ENCODE data around the gene PFKFB1. TPM values are rescaled to one million over a fixed set of nuclear protein-coding genes. Genes with fewer than 3 reads are reported as not detected.

The PFKFB1 gene
- polyA plus RNA-seq (2013, experiment 1 of 2), result 0.07 TPM
- 0.10 TPM for polyA plus RNA-seq (2013, experiment 2 of 2)

DNA sequence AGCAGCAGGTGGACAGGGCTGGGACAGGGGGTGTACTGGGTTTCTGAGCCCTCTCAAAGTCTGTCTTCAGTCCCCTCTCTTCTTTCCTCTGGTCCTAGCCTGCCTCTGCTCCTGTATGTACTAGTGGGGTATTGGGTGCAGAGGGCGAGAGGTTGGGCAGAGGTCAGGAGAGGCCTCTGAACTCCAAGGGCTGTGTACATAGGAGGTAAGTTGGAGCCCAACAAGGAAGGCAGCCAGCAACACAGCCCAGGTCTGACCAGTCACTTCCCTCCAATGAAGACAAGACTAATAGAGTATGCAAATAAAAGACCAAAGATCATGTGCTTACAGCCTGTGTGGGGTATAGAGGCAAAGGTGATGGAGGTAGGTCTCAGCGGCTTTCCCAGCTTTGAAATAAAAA, at the start of gene PFKFB1:
Gene PFKFB1 (minus strand): TSS at position 90 of the 400 bp plus-strand sequence. CDS start 181 bp downstream, outside the sequence.
- Histone ChIP-seq H3K14ac (ENCODE audit: low read length in 2 of 2) (no peak within 1 kb of the TSS), H2BK120ac (ENCODE audit: low read depth, low read length) (no peak within 1 kb of the TSS), H2BK15ac (ENCODE audit: low read depth, poor library complexity, severe bottlenecking) (no peak within 1 kb of the TSS), H4K91ac (ENCODE audit: low read length) (no peak within 1 kb of the TSS), H3K4me2 (ENCODE audit: low read length, poor library complexity, severe bottlenecking) (no peak within 1 kb of the TSS), H2BK5ac (ENCODE audit: low read depth, low read length, poor library complexity, severe bottlenecking) (no peak within 1 kb of the TSS), H3K4me1 (ENCODE audit: control insufficient read depth, insufficient read depth, low read depth, low read length) (no peaks in the 10 kb centered on the region), H3K9ac (ENCODE audit: low read length) (no peak within 1 kb of the TSS), H3K27me3 (ENCODE audit: control insufficient read depth in 1 of 2, insufficient read depth in 1 of 2, low read length in 2 of 2) (peaks cover 14 to 22% of the 10 kb centered on the region in 2 experiments), H3K36me3 (ENCODE audit: control insufficient read depth in 1 of 2, insufficient read depth in 2 of 2, low read depth in 1 of 2, low read length in 2 of 2) (no peaks in the 10 kb centered on the region), H3K4me3 (ENCODE audit: insufficient read depth in 1 of 2, low read depth in 1 of 2, low read length in 2 of 2) (no peak within 1 kb of the TSS), H3K27ac (ENCODE audit: low read length, poor library complexity, severe bottlenecking) (no peak within 1 kb of the TSS), H3K9me3 (ENCODE audit: control insufficient read depth, low read length) (no peaks in the 10 kb centered on the region), H2AK5ac (ENCODE audit: low read length, severe bottlenecking) (no peak within 1 kb of the TSS), H3K4ac (ENCODE audit: low read depth in 1 of 2, low read length in 2 of 2) (no peak within 1 kb of the TSS), H4K8ac (ENCODE audit: low read length) (no peak within 1 kb of the TSS), H2AFZ (ENCODE audit: low read depth, low read length) (no peak within 1 kb of the TSS), H2BK12ac (ENCODE audit: low read length in 2 of 2) (no peak within 1 kb of the TSS), H3K18ac (ENCODE audit: low read depth in 1 of 2, low read length in 2 of 2) (no peak within 1 kb of the TSS), H3K79me1 (replicated peaks; ENCODE audit: low read length, poor library complexity, severe bottlenecking) (no peaks in the 10 kb centered on the region), H3K23ac (ENCODE audit: low read length in 2 of 2) (no peak within 1 kb of the TSS)
- WGBS, result no CpG with 5 or more reads among the region's 2 CpGs
- no peak for DNase-seq

DNA sequence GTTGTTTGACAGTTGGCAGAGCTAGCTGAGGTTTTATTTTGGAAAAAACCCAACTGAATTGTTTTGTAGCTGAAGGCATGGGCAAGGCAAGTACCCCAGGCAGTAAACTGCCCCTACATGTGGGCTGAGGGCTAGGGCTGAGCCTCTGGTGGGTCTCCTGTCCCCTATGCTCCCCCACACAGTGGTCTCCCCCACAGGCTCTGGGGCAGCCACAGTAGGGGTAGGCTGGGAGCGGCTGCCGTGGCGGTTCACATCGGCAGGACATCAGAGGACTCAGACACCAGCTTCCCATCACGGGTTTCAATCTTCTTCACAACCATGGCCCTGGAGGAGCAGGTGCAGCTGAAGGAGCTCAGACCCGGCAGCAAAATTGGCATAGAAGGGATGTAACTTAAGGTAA, 47.5 kb upstream of the PFKFB1 start:
- no peaks in the 10 kb centered on the region for H3K36me3 ChIP-seq (ENCODE audit: control insufficient read depth in 1 of 2, insufficient read depth in 2 of 2, low read depth in 1 of 2, low read length in 2 of 2)
- no peak overlapping the region for H2AFZ ChIP-seq (ENCODE audit: low read depth, low read length)
- DNase-seq, result no peak
- no peaks in the 10 kb centered on the region for H3K9me3 ChIP-seq (ENCODE audit: control insufficient read depth, low read length)
- no peak overlapping the region for H3K4me2 ChIP-seq (ENCODE audit: low read length, poor library complexity, severe bottlenecking)
- no peak overlapping the region for H2BK120ac ChIP-seq (ENCODE audit: low read depth, low read length)
- no peak overlapping the region for H4K91ac ChIP-seq (ENCODE audit: low read length)
- no peak overlapping the region for H2BK5ac ChIP-seq (ENCODE audit: low read depth, low read length, poor library complexity, severe bottlenecking)
- no peaks in the 10 kb centered on the region for H3K4me1 ChIP-seq (ENCODE audit: control insufficient read depth, insufficient read depth, low read depth, low read length)
- no peak overlapping the region for H2BK15ac ChIP-seq (ENCODE audit: low read depth, poor library complexity, severe bottlenecking)
- peaks cover 0 to 4% of the 10 kb centered on the region in 2 experiments for H3K27me3 ChIP-seq (ENCODE audit: control insufficient read depth in 1 of 2, insufficient read depth in 1 of 2, low read length in 2 of 2)
- no peak overlapping the region for H3K18ac ChIP-seq (ENCODE audit: low read depth in 1 of 2, low read length in 2 of 2)
- WGBS, result 100% methylated on average over 1 of the region's 6 CpGs
- no peak overlapping the region for H3K4ac ChIP-seq (ENCODE audit: low read depth in 1 of 2, low read length in 2 of 2)
- H3K27ac ChIP-seq (ENCODE audit: low read length, poor library complexity, severe bottlenecking), result no peak overlapping the region
- no peak overlapping the region for H3K23ac ChIP-seq (ENCODE audit: low read length in 2 of 2)
- no peak overlapping the region for H3K9ac ChIP-seq (ENCODE audit: low read length)
- no peaks in the 10 kb centered on the region for H3K79me1 ChIP-seq (replicated peaks; ENCODE audit: low read length, poor library complexity, severe bottlenecking)
- H3K4me3 ChIP-seq (ENCODE audit: insufficient read depth in 1 of 2, low read depth in 1 of 2, low read length in 2 of 2), result no peak overlapping the region
- no peak overlapping the region for H3K14ac ChIP-seq (ENCODE audit: low read length in 2 of 2)
- no peak overlapping the region for H4K8ac ChIP-seq (ENCODE audit: low read length)
- H2BK12ac ChIP-seq (ENCODE audit: low read length in 2 of 2), result no peak overlapping the region
- H2AK5ac ChIP-seq (ENCODE audit: low read length, severe bottlenecking), result no peak overlapping the region

DNA sequence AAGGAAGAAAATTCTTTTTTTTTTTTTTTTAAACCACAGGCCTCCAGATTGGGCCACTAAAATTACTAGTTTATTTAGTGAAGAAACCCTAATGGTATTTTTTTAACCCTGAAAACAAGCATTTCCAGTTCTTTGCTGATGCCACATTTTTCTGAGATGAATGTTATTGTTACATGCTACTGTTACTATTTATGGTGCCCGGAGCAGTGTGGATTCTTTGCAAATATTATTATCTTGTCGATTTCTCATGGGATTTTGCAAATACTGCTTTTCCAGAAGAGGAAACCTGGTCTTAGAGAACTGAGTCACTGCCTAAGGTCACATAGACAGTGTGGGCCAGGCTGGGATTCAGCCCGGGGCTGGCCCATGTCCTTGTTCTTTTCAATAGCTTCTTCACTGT, 45.5 kb upstream of the PFKFB1 start:
- peaks cover 0 to 4% of the 10 kb centered on the region in 2 experiments for H3K27me3 ChIP-seq (ENCODE audit: control insufficient read depth in 1 of 2, insufficient read depth in 1 of 2, low read length in 2 of 2)
- H2BK15ac ChIP-seq (ENCODE audit: low read depth, poor library complexity, severe bottlenecking), result no peak overlapping the region
- H3K23ac ChIP-seq (ENCODE audit: low read length in 2 of 2), result no peak overlapping the region
- H3K4me2 ChIP-seq (ENCODE audit: low read length, poor library complexity, severe bottlenecking), result no peak overlapping the region
- no peak overlapping the region for H2AK5ac ChIP-seq (ENCODE audit: low read length, severe bottlenecking)
- no peak overlapping the region for H4K8ac ChIP-seq (ENCODE audit: low read length)
- H3K27ac ChIP-seq (ENCODE audit: low read length, poor library complexity, severe bottlenecking), result no peak overlapping the region
- DNase-seq, result peak; percentile 50
- no peaks in the 10 kb centered on the region for H3K36me3 ChIP-seq (ENCODE audit: control insufficient read depth in 1 of 2, insufficient read depth in 2 of 2, low read depth in 1 of 2, low read length in 2 of 2)
- H2BK120ac ChIP-seq (ENCODE audit: low read depth, low read length), result no peak overlapping the region
- no peak overlapping the region for H4K91ac ChIP-seq (ENCODE audit: low read length)
- H3K14ac ChIP-seq (ENCODE audit: low read length in 2 of 2), result no peak overlapping the region
- H3K9ac ChIP-seq (ENCODE audit: low read length), result no peak overlapping the region
- H3K4me3 ChIP-seq (ENCODE audit: insufficient read depth in 1 of 2, low read depth in 1 of 2, low read length in 2 of 2), result no peak overlapping the region
- no peaks in the 10 kb centered on the region for H3K4me1 ChIP-seq (ENCODE audit: control insufficient read depth, insufficient read depth, low read depth, low read length)
- H2AFZ ChIP-seq (ENCODE audit: low read depth, low read length), result no peak overlapping the region
- H3K79me1 ChIP-seq (replicated peaks; ENCODE audit: low read length, poor library complexity, severe bottlenecking), result no peaks in the 10 kb centered on the region
- H3K18ac ChIP-seq (ENCODE audit: low read depth in 1 of 2, low read length in 2 of 2), result no peak overlapping the region
- no peak overlapping the region for H2BK12ac ChIP-seq (ENCODE audit: low read length in 2 of 2)
- WGBS, result 28% methylated on average over 2 of the region's 3 CpGs
- no peak overlapping the region for H3K4ac ChIP-seq (ENCODE audit: low read depth in 1 of 2, low read length in 2 of 2)
- H3K9me3 ChIP-seq (ENCODE audit: control insufficient read depth, low read length), result peaks cover 7% of the 10 kb centered on the region
- no peak overlapping the region for H2BK5ac ChIP-seq (ENCODE audit: low read depth, low read length, poor library complexity, severe bottlenecking)

DNA sequence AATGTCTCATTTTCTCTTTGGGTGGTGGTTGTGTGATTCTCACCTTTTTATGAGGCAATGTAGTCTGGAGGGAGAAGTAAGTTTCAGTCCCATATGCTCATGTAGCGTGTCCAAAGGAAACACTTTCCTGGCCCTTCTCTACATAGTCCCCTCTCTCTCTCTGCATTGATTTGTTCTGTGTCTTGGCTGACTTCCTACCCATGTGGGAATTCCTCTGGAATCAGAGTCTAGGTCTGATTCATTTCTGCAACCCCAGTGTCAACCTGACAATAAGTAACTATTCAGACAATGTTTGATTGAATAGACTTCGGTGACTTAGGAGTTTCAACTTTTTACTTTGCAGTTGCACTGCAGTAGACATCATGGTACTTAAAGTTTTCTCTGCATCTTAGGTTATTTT, 39.4 kb upstream of the PFKFB1 start:
- no peaks in the 10 kb centered on the region for H3K36me3 ChIP-seq (ENCODE audit: control insufficient read depth in 1 of 2, insufficient read depth in 2 of 2, low read depth in 1 of 2, low read length in 2 of 2)
- no peaks in the 10 kb centered on the region for H3K4me1 ChIP-seq (ENCODE audit: control insufficient read depth, insufficient read depth, low read depth, low read length)
- no peak overlapping the region for H3K14ac ChIP-seq (ENCODE audit: low read length in 2 of 2)
- peaks cover 7% of the 10 kb centered on the region for H3K9me3 ChIP-seq (ENCODE audit: control insufficient read depth, low read length)
- H3K27me3 ChIP-seq (ENCODE audit: control insufficient read depth in 1 of 2, insufficient read depth in 1 of 2, low read length in 2 of 2), result peaks cover 0 to 24% of the 10 kb centered on the region in 2 experiments
- H2AFZ ChIP-seq (ENCODE audit: low read depth, low read length), result no peak overlapping the region
- H3K4me3 ChIP-seq (ENCODE audit: insufficient read depth in 1 of 2, low read depth in 1 of 2, low read length in 2 of 2), result no peak overlapping the region
- no peaks in the 10 kb centered on the region for H3K79me1 ChIP-seq (replicated peaks; ENCODE audit: low read length, poor library complexity, severe bottlenecking)
- no peak overlapping the region for H3K4me2 ChIP-seq (ENCODE audit: low read length, poor library complexity, severe bottlenecking)
- H3K9ac ChIP-seq (ENCODE audit: low read length), result no peak overlapping the region
- no peak overlapping the region for H2BK15ac ChIP-seq (ENCODE audit: low read depth, poor library complexity, severe bottlenecking)
- 100% methylated on average over 1 of the region's 2 CpGs for WGBS
- H4K91ac ChIP-seq (ENCODE audit: low read length), result no peak overlapping the region
- no peak overlapping the region for H2BK120ac ChIP-seq (ENCODE audit: low read depth, low read length)
- no peak overlapping the region for H3K27ac ChIP-seq (ENCODE audit: low read length, poor library complexity, severe bottlenecking)
- no peak overlapping the region for H2BK5ac ChIP-seq (ENCODE audit: low read depth, low read length, poor library complexity, severe bottlenecking)
- H3K23ac ChIP-seq (ENCODE audit: low read length in 2 of 2), result no peak overlapping the region
- no peak overlapping the region for H4K8ac ChIP-seq (ENCODE audit: low read length)
- H2BK12ac ChIP-seq (ENCODE audit: low read length in 2 of 2), result no peak overlapping the region
- H3K18ac ChIP-seq (ENCODE audit: low read depth in 1 of 2, low read length in 2 of 2), result no peak overlapping the region
- DNase-seq, result no peak
- no peak overlapping the region for H2AK5ac ChIP-seq (ENCODE audit: low read length, severe bottlenecking)
- no peak overlapping the region for H3K4ac ChIP-seq (ENCODE audit: low read depth in 1 of 2, low read length in 2 of 2)

Data from mesenchymal stem cell (in vitro differentiated cells and primary cell).